H1 (cell line): ENCODE results near the gene SRI. TPM values are rescaled to one million over a fixed set of nuclear protein-coding genes. Genes with fewer than 3 reads are reported as not detected.

ENCODE experiments used
- CTCF ChIA-PET: fragments of 300-600 bp; sonication (Branson Sonifier 250); formaldehyde crosslinking; loops from one replicate; lab custom pipeline; 2021; ENCODE audit not compliant: partially characterized antibody; lab: Charles Lee
- POLR2A ChIA-PET: fragments of 300-600 bp; sonication (Branson Sonifier 250); formaldehyde crosslinking; loops from one replicate; lab custom pipeline; 2021; ENCODE audit warnings: inconsistent platforms; ENCODE audit not compliant: partially characterized antibody; lab: Charles Lee
- DNase-seq, 2 experiments: peaks; one replicate each; pipeline versions ENCODE4 v3.0.0 to v3.0.0-alpha.2; 2010 to 2022; ENCODE audit warnings: low spot score in 2 of 2, low read depth in 1 of 2, mixed read lengths in 1 of 2
- FAIRE-seq: peaks from 2 replicates; lab custom pipeline; 2011; peaks lifted over from hg19 to GRCh38; lab: Jason Lieb, UNC
- H2AFZ ChIP-seq: 2 replicates; pipeline ENCODE4 v1.8.1; 2012; ENCODE audit warnings: low read length, inconsistent platforms
- H2AK5ac ChIP-seq: 2 replicates; pipeline ENCODE4 v1.6.1; 2013; ENCODE audit warnings: low read depth, low read length
- H2BK120ac ChIP-seq: replicated peaks from 2 replicates; pipeline ENCODE3; 2013; ENCODE audit warnings: low read depth, low read length, inconsistent platforms
- H2BK12ac ChIP-seq: 2 replicates; pipeline ENCODE4 v1.6.1; 2013; ENCODE audit warnings: low read depth, low read length
- H2BK15ac ChIP-seq: 2 replicates; pipeline ENCODE4 v1.6.1; 2013; ENCODE audit warnings: low read length
- H2BK20ac ChIP-seq: 2 replicates; pipeline ENCODE4 v1.6.1; 2013; ENCODE audit warnings: low read length
- H2BK5ac ChIP-seq: 2 replicates; pipeline ENCODE4 v1.6.1; 2013; ENCODE audit warnings: low read depth, low read length
- H3K14ac ChIP-seq: 2 replicates; pipeline ENCODE4 v1.6.1; 2013; ENCODE audit warnings: inconsistent platforms; ENCODE audit not compliant: insufficient read length
- H3K18ac ChIP-seq: 2 replicates; pipeline ENCODE4 v1.6.1; 2013; ENCODE audit warnings: low read length; ENCODE audit errors: extremely low read depth
- H3K23ac ChIP-seq: 2 replicates; pipeline ENCODE4 v1.6.1; 2013; ENCODE audit warnings: inconsistent platforms; ENCODE audit not compliant: insufficient read length
- H3K23me2 ChIP-seq: 2 replicates; pipeline ENCODE4 v1.6.1; 2013; ENCODE audit warnings: low read depth, low read length
- H3K27ac ChIP-seq: 2 replicates; pipeline ENCODE4 v1.6.1; 2011; ENCODE audit warnings: low read depth, low read length, inconsistent platforms
- H3K27me3 ChIP-seq, 4 experiments: replicated peaks in 1 of 4; 1 replicate in 1 of 4; 2 replicates in 3 of 4; pipeline versions ENCODE4 v1.6.1 to v1.8.1; 2011 to 2013; ENCODE audit warnings: low read length in 3 of 4, mild to moderate bottlenecking in 3 of 4, inconsistent platforms in 2 of 4, mixed read lengths in 2 of 4, moderate library complexity in 1 of 4; ENCODE audit not compliant: control insufficient read depth in 3 of 4, insufficient read depth in 3 of 4; ENCODE audit errors: extremely low read depth in 1 of 4
- H3K36me3 ChIP-seq, 4 experiments: 2 replicates each; pipeline versions ENCODE4 v1.6.1 to v1.8.1; 2011 to 2013; ENCODE audit warnings: mild to moderate bottlenecking in 4 of 4, low read length in 3 of 4, moderate library complexity in 2 of 4, control low read depth in 1 of 4, inconsistent platforms in 1 of 4; ENCODE audit not compliant: insufficient read depth in 4 of 4, control insufficient read depth in 2 of 4
- H3K4ac ChIP-seq: replicated peaks from 2 replicates; pipeline ENCODE3; 2013; ENCODE audit warnings: low read length, low read depth, mixed read lengths, inconsistent platforms; ENCODE audit not compliant: insufficient read length
- H3K4me1 ChIP-seq, 4 experiments: replicated peaks in 1 of 4; 1 replicate in 1 of 4; 2 replicates in 3 of 4; pipeline versions ENCODE4 v1.6.1 to v1.8.1; 2011 to 2013; ENCODE audit warnings: low read length in 3 of 4, inconsistent platforms in 2 of 4, mixed read lengths in 1 of 4; ENCODE audit not compliant: insufficient read depth in 4 of 4, control insufficient read depth in 3 of 4
- H3K4me2 ChIP-seq, 2 experiments: 2 replicates each; pipeline versions ENCODE4 v1.6.1 to v1.8.1; 2011 to 2013; ENCODE audit warnings: low read depth in 2 of 2, low read length in 2 of 2, control low read depth in 1 of 2, inconsistent platforms in 1 of 2, mild to moderate bottlenecking in 1 of 2; ENCODE audit not compliant: insufficient read depth in 1 of 2
- H3K4me3 ChIP-seq, 4 experiments: fragments of 200-600, 300-600 bp in 1 of 4; sonication (generic), shearing (Covaris generic), sonication (Bioruptor Twin) in 1 of 4; 2 replicates each; pipeline versions ENCODE4 v1.5.1 to v1.8.1; 2011 to 2016; ENCODE audit warnings: low read length in 4 of 4, low read depth in 3 of 4, control low read depth in 2 of 4, inconsistent platforms in 2 of 4, mild to moderate bottlenecking in 2 of 4, mixed read lengths in 1 of 4, moderate library complexity in 1 of 4; ENCODE audit not compliant: insufficient read depth in 2 of 4; ENCODE audit errors: extremely low read depth in 1 of 4
- H3K56ac ChIP-seq: replicated peaks from 2 replicates; pipeline ENCODE3; 2013; ENCODE audit warnings: low read depth, mild to moderate bottlenecking, mixed read lengths, low read length, inconsistent platforms; ENCODE audit not compliant: insufficient read length
- H3K79me1 ChIP-seq: 2 replicates; pipeline ENCODE4 v1.6.1; 2013; ENCODE audit warnings: low read depth, low read length, control low read depth
- H3K79me2 ChIP-seq, 2 experiments: 2 replicates each; pipeline versions ENCODE4 v1.6.1 to v1.8.1; 2012 to 2013; ENCODE audit warnings: low read length in 2 of 2, mild to moderate bottlenecking in 2 of 2, inconsistent platforms in 1 of 2; ENCODE audit not compliant: insufficient read depth in 2 of 2, control insufficient read depth in 1 of 2
- H3K9ac ChIP-seq, 4 experiments: replicated peaks in 1 of 4; 1 replicate in 1 of 4; 2 replicates in 3 of 4; pipeline versions ENCODE4 v1.6.1 to v1.8.1; 2011 to 2013; ENCODE audit warnings: low read depth in 3 of 4, low read length in 3 of 4, control low read depth in 2 of 4, mild to moderate bottlenecking in 2 of 4, moderate library complexity in 2 of 4, inconsistent platforms in 1 of 4; ENCODE audit errors: extremely low read depth in 1 of 4
- H3K9me3 ChIP-seq, 2 experiments: 2 replicates each; pipeline versions ENCODE4 v1.6.1 to v1.8.1; 2012 to 2013; ENCODE audit warnings: mild to moderate bottlenecking in 2 of 2, moderate library complexity in 2 of 2, control low read depth in 1 of 2, inconsistent platforms in 1 of 2, low read depth in 1 of 2, low read length in 1 of 2, mixed read lengths in 1 of 2; ENCODE audit not compliant: insufficient read depth in 2 of 2
- H4K20me1 ChIP-seq, 2 experiments: replicated peaks in 1 of 2; 2 replicates each; pipeline versions ENCODE3 to v1.8.1; 2011 to 2013; ENCODE audit warnings: inconsistent platforms in 2 of 2, low read length in 2 of 2, mild to moderate bottlenecking in 1 of 2; ENCODE audit not compliant: insufficient read depth in 2 of 2, control insufficient read depth in 1 of 2
- H4K5ac ChIP-seq: 2 replicates; pipeline ENCODE4 v1.6.1; 2013; ENCODE audit warnings: low read length, low read depth, mixed read lengths, inconsistent platforms; ENCODE audit not compliant: insufficient read length
- H4K8ac ChIP-seq: 2 replicates; pipeline ENCODE4 v1.8.0; 2013; ENCODE audit warnings: mild to moderate bottlenecking, moderate library complexity, low read length, inconsistent platforms; ENCODE audit not compliant: insufficient read depth; ENCODE audit errors: extremely low read depth
- H4K91ac ChIP-seq: replicated peaks from 2 replicates; pipeline ENCODE3; 2013; ENCODE audit warnings: low read length, mixed read lengths, inconsistent platforms; ENCODE audit not compliant: insufficient read length
- WGBS, 2 experiments: shearing (Covaris generic) in 1 of 2; methylation state at CpG; one replicate each; pipeline versions ENCODE4 v1.1.6 to v1.1.7; 2013 to 2015; ENCODE audit warnings: low lambda C conversion rate in 2 of 2, mixed read lengths in 2 of 2, inconsistent platforms in 1 of 2, low coverage in 1 of 2, missing lambda C conversion rate in 1 of 2; ENCODE audit not compliant: insufficient replicate concordance in 2 of 2, insufficient coverage in 1 of 2, insufficient read length in 1 of 2; ENCODE audit errors: extremely low coverage in 1 of 2, missing lambda C conversion rate in 1 of 2; 5-methylcytosine and 5-hydroxymethylcytosine counted together
- polyA plus RNA-seq, 7 experiments: library from polyadenylated mRNA; depleted of rRNA in 3 of 7; stranded (reverse) in 5 of 7; unstranded in 2 of 7; fragments of >200 nt in 5 of 7; fragments of 200-250 nt in 2 of 7; gene quantifications; 1 replicate in 5 of 7; 2 replicates in 1 of 7; 4 replicates in 1 of 7; pipeline versions ENCODE4 v1.2.1 to v1.2.3, GENCODE V29; 2011 to 2013; ENCODE audit warnings: missing spikeins in 2 of 7, mixed read lengths in 2 of 7
- total RNA-seq: library from RNA; stranded (reverse); fragmentation: NEBNext Ultra II Directional; extraction: Animal tissue kit (Norgen Biotek cat#: 25700); gene quantifications from 2 replicates; pipeline ENCODE4 v1.2.1, GENCODE V29; 2021

The SRI gene
- total and polyA plus RNA-seq, 2 of the 8 experiments (the other 6 are each of a cell fraction or from before 2014, with no cell fraction given) = 118 to 170 TPM

- Histone ChIP-seq H4K91ac (no peak overlapping the region), H3K4me3 (no peak overlapping the region), H3K9ac (no peak overlapping the region), H3K27me3 (no peaks in the 10 kb centered on the region), H3K18ac (no peak overlapping the region), H3K79me2 (no peaks in the 10 kb centered on the region), H3K79me1 (no peaks in the 10 kb centered on the region), H2AK5ac (no peak overlapping the region), H3K23ac (no peak overlapping the region), H2BK12ac (no peak overlapping the region), H2BK5ac (no peak overlapping the region), H3K27ac (no peak overlapping the region), H2BK120ac (no peak overlapping the region), H3K4me2 (no peak overlapping the region), H3K23me2 (no peaks in the 10 kb centered on the region; the same call in 1 of the 2 replicates), H2BK15ac (no peak overlapping the region), H4K20me1 (no peaks in the 10 kb centered on the region), H4K8ac (no peak overlapping the region), H3K9me3 (no peaks in the 10 kb centered on the region), H4K5ac (no peak overlapping the region), H3K4ac (no peak overlapping the region), H3K36me3 (no peaks in the 10 kb centered on the region), H2AFZ (no peak overlapping the region), H2BK20ac (no peak overlapping the region), H3K4me1 (peaks cover 0 to 3% (median 0%) of the 10 kb centered on the region in 4 experiments; a peak in 1 of 7 replicates), H3K14ac (no peak overlapping the region), H3K56ac (no peak overlapping the region)
- WGBS, 2 experiments = 91% methylated on average over 1 of the region's 1 CpG; no CpG with 5 or more reads in 1 of the 2 experiments
- DNase-seq (no peak), FAIRE-seq (no peak)
- ChIA-PET CTCF (interaction anchor here (0.6 kb wide), 1 partner anchor 1466 kb away, joined by 5 read pairs; no protein-coding TSS in a partner anchor), POLR2A (no interaction called here)
These were observed 20.0 kb upstream of the SRI start for GRCh38 chr7:88239852-88240251.
